GM18508 (cell line): ENCODE results near the gene COL21A1.
"Not testable (repeated sequence)": the region's sequence is repeated elsewhere in the genome, so short reads cannot be mapped to it uniquely, and the experiment has no call there.

Source experiments
- ATAC-seq: cut with Tn5 transposase; IDR thresholded peaks from one replicate; pipeline ENCODE4 v1.9.1; 2021; ENCODE audit warnings: moderate number of reproducible peaks; ENCODE audit not compliant: insufficient read depth, unreplicated experiment

The COL21A1 gene

DNA sequence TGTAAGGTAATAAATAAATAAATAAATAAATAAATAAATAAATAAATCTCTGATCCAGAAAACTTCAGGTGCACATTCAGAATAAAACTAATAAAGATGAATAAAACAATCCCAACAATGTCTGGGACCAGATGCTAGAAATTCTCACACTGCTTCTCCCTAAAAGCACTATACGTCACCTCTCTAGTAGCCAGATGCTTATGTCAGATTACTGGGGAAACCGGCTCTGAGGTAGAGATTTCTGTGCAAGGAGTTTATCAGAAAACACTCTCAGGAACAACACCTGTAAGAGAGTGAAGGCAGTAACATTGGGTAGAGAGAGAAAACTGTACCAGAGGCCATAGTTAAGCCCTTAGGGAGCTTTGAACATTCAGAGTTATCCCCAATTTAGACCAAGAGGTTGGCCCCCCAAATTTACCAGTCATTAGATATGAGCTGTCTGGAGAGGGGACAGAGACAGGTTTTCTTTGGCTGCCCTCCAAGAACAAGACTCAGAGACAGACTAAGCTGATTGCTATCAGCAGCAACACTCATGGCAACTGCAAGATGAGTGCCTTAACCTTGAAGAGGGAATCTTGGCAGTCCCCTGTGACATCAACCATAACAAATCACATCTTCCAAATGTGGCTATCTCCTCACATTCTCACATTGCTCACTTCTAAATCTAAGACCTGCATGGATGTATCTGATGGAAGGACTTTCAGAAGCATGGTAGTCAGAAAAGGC is 220.8 kb downstream of the COL21A1 start:
- no peak for ATAC-seq

DNA sequence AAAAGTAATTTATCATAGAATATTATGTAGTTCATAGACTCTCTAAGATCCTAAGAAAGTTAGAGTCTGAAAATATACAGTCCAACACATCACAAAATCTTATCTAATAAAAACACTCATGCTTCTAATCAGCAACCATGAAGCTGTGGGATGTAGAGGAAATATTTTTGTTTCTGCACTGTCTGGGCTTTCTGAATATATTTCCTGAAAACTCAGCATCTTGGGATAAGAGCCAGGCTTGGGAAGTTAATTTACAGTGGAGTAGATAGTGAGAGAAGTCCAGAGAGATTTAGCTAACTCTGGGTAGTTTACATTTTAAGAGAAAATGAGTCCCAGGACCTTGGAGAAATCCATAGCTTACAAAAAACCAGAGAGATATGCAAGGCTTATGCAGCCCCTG is 221.6 kb downstream of the COL21A1 start:
- ATAC-seq, result no peak

DNA sequence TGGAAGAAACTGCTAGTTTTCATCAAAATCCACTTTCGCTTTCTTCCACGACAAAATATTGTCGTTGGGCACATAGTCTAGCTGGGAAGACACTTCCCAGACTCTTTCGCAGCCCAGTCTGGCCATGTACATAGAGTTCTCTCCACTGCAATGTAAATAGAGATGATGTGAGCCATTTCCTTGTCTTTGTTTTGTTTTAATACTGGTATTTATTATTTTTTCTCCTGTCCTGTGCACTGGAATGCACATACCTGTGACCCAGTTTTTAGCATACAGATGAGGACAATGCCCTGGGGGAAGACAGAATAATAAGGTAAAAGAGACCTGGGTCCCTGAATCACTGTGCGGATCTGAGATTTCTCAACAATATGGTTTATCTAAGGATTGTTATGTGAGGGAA is 222.4 kb downstream of the COL21A1 start:
- no peak for ATAC-seq

DNA sequence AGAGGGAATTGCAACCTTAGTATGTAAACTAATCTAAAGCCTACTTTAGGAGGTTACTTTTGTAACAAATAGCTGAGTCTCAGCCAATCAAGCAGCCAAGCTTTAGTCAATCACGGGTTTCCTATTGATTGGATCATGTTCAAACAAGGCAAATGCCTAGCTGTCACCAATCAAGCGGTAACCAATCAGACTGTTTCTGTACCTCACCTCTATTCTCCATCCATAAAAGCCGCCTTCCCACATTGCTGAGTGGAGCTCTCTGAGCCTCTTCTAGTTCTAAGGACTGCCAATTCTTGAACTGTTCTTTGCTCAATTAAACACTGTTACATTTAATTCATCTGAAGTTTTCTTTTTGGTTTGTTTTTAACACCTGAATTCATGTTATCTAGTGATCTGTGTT is 223.6 kb downstream of the COL21A1 start:
- no peak for ATAC-seq

DNA sequence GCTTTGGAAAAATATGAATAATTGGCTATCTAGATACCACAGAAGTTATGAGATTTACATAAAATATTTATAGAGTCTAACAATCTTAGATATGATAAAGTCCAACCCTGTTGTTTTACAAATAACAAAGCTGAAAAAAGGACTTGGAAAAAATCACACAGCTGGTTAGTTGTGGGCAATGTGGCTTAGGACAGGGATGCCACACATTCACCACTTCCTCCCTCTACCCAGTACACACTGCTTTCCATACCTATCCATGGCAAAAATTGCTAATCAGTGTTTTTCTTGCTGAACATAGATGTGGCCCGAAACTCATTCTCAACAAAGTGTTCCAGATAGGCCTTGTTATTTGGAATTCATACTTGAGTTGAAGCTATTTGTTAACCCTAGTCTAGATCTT is 224.7 kb downstream of the COL21A1 start:
- ATAC-seq, result no peak

DNA sequence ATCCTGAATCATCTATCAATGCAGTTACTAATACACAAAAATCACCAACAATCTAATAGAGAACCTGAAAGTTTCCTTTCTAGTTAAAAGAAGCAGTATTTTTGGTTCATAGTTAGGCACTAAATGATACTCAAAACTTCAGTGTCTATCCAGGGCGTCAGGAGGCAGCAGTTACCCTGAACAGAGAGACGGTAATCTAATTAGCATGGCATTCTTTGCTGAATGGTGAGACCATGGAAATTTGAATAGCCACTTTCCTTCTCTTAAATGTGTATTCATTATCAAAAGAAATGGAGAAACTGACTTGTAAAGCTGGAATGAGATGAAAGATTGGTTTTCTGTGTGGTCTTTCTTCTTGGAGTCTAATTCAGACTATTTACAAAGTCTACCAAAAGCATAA is 225.4 kb downstream of the COL21A1 start:
- ATAC-seq, result no peak

DNA sequence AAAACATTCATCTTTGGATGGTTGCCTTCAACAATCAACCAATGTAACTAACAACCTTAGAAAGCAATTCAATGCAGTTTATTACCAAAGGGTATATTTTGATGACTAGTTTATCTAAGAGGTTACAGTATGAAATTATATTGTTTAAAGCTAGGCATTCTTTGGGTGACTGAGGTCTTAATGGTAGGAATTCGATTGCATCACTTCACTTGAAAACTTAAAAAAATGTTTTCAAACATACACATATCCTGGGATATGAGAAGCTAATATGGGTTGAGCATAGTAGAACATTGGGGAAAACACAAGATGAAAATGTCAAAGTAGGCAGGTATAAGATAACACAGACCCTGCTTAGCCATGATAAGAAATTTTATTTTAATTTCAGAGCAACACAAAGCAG is 227.4 kb downstream of the COL21A1 start:
- no peak for ATAC-seq

DNA sequence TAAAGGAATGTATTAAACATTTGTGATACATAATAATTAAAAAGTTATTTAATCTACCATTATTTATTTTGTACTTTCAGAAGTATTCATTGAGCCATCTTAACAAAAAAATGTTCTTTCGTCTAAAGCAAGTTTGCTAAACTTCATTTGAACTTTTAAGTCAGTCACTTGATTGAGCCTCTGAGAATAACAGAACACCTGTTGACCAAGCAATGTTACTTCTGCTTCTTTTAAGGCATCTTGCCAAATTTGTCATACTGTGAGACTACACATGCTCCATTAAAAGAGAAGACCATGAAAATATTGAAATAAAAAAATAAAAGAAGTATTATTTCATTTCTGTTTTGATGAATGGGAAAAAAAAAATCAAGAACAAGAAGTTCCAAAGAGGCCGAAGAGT is 230.2 kb downstream of the COL21A1 start:
- no peak for ATAC-seq

DNA sequence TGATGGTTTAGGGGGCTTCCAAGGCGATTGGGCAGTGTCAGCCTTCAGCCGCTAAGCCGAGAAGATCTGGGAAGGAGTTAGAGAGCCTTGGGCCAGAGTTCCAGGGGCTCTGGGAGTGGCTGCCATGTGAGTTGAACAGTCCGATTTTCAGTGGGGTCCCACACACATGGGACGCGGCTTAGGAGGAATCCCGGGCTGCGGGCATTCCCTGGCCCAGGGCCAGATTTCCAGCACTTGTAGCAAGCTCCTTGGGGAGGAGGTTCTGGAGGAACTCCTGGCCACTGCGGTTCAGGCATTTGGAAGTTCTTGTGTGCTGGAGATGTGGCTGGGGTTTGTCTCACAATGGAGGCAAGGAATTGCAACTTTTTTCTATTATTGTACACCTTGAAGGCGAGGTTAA is 233.3 kb downstream of the COL21A1 start:
- not testable (repeated sequence) for ATAC-seq

DNA sequence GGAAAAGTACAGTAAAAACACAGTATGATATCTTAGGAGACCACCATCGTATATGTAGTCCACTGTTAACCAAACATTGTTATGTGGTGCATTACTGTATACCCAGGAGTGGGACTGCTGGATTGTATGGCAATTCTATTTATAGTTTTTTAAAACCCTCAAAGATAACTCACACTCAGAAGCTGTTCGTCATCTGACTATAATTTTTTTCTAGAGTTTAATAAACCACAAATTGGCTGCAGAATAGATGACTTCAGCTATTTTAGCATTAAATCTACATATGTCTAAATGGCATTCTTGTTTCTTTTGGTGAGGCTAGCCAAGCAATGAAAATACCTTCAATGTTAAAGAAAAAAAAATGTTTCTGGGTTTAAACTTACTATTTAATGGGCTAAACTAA is 237.7 kb downstream of the COL21A1 start:
- no peak for ATAC-seq
